Dedifferentiated amniotic fluid mesenchymal stem cell (primary cell): ENCODE results near the gene TMED3.
A peak's percentile ranks its signal among the peaks of the same experiment; 100 is the strongest.
"Not testable (repeated sequence)": the region's sequence is repeated elsewhere in the genome, so short reads cannot be mapped to it uniquely, and the experiment has no call there.

ENCODE experiments used
- DNase-seq: peaks from one replicate; pipeline ENCODE4 v3.0.0-alpha.2; 2016; ENCODE audit errors: extremely low spot score

TMED3 gene

DNA sequence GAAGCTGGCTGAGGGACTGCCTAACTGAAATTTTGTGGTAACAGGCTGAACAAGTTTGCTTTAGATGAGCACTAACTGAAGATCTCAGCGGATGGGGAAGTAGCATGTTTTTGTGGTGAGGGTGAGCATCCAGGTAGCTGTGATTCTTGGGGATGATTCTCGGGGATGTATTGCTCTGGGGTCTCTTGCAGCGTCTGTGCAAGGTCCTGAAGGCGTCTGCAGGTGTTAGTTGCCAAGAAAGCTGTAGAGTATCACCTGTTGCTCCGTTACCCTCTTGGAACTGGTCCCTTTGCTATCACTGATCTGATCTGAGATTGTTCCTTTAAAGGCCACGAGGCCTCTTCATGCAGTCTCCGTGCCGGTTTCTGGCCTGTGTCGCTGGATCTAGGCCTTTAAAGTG, 6.0 kb downstream of the TMED3 start:
- no peak for DNase-seq

DNA sequence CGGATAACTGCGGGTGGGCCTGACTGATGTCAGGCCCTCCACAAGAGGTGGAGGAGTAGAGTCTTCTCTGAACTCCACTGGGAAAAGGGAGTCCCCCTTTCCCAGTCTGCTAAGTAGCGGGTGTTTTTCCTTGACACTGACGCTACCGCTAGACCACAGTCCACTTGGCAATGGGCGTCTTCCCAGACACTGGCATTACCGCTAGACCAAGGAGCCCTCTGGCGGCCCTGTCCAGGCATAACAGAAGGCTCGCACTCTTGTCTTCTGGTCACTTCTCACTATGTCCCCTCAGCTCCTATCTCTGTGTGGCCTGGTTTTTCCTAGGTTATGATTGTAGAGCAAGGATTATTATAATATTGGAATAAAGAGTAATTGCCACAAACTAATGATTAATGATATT, 9.1 kb downstream of the TMED3 start:
- not testable (repeated sequence) for DNase-seq

DNA sequence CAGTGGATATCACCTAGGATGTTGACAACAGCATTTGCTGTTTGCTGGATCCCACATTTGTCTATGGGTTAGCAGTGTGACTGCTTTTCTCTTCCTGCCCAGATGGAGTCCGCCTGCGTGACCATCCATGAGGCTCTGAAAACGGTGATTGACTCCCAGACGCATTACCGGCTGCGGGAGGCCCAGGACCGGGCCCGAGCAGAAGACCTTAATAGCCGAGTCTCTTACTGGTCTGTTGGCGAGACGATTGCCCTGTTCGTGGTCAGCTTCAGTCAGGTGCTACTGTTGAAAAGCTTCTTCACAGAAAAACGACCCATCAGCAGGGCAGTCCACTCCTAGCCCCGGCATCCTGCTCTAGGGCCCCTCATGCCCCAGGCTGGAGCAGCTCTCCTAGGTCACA, 11.0 kb downstream of the TMED3 start:
- no peak for DNase-seq

DNA sequence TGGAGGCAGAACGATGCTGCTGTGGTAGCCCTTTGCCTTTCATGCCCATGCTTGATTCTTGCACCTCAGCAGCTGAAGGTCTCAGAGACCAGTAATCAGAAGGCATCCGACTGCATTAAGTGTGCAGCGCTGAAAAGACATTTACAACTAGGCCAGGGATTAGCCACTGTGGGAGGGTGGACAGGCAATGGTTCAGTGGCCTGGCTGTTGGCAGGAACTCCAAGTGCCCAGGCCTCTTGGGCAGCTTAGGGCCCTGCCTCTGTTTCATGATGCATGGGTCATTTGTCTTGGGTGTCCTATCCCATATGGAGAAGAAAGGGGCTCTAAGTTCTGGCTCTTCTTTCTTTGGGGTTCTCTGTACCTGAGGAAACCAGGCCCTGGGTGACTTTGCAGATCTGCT, 11.4 kb downstream of the TMED3 start:
- no peak for DNase-seq

DNA sequence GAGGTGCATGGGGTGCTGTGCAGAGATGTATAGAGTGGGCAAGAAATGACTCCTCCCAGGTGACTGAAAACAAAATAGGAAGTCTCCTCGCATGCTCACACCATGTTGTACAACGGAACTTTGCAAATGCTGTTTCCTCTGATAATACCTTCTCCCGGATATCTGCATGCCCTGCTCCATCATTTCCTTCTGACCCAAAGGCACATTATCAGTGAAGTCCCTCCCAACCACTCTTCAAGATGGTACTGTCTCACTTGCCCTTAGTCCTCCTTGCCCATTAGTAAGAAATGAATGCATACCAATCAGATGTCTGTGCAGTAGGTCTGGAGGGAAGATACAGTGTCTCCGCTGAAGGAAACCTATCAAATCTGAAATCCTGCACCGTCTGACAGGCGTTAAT, 12.0 kb downstream of the TMED3 start:
- no peak for DNase-seq

DNA sequence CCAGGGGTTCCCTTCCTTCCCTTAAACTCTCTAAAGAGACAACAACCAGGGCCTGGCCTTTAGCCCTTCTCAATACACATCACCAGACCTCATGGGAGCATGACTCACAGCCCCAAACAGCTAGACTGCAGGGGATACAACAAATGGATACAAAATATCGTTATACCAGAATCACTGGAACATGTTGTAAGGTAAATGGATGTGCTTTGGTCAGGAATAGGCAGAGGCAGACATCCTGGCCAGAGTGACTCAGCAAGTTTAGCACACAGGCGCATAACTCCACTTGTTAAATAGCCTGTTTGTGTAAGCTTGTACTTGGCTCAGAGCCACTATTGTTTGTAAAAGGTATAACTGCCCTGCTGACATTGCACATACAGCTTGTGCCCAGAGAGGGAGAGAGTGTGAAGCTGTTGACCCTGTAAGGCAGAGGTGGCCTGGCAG, 18.3 kb downstream of the TMED3 start:
- DNase-seq: no peak

DNA sequence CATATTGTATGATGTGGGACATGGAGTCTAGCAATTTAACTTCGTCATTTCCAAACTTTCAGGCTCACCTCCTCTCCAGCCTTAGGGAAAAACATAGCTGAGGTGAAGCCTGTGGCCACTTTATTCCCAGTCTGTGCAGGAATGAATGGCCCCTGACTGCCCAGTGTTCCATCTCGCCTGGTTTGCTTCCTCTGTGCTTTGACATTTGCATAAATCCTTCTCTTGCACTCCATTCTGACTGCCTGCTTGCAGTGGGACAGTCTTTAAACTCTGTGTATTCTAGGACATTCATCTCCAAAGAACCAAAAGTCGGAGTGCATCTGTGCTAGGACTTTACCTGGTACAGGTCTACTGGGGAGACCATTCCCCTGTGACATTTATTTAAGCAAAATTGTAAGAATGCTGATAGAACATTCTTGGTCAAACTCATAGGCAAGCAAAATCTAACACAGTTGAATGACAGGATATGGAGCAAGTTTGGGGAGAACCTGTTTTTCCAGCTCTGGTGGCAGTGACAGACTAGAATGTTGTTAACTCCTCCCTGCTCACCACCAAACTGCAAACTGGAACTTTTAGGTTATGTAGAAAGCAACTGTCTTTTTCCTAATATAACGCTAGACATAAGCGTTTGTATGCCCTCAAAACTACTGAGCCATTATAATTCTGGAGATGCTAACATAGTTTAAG, 22.1 kb downstream of the TMED3 start:
- no peak for DNase-seq

DNA sequence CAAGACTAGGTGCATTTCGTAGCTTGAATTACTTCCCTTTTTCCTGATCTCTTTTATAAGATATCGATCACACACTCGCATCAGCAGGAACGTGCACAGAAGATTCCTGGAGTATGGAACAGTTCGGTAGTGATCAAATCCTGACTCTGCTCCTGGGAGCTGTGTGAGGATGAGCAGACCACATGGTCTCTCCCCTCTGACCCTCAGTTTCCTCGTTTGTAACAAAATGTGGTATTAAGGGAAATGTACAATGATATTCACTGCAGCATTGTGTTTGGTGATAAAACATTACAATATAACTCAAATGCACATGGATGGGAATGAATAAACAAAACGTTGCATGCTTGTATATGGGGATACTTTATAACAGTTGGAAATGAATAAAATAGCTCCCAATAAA, 26.7 kb downstream of the TMED3 start:
- no peak for DNase-seq

DNA sequence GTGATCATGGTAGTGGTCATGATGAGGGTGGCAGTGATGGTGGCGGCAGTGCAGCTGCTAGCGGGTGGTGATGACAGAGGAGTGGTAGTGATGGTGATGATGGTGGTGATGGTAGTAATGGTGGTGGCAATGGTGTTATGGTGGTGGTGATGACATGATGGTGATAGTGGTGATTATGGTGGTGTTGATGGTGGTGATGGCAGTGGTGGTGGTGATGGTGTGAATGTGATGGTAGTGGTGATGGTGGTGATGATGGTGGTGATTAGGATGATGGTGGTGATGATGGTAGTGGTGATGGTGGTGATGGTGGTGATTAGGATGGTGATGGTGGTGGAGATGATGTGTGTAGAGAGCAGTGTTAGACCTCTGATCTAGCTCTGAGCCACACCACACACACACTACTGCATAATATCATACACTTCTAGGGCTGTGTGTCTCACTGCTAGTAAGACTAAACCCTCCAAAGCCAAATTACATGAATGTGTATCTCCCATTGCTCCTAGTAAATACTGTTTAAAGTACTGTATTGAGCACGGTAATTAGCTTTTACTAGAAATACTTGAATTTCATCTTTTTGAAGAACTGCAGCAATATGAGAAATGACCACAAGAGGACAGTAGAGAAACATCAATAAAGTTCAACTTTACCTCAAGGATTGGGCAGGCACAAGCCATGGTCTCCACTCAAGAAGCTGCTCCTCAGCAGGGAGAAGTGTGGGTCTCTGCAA, 28.8 kb downstream of the TMED3 start:
- DNase-seq: peak; percentile 61

DNA sequence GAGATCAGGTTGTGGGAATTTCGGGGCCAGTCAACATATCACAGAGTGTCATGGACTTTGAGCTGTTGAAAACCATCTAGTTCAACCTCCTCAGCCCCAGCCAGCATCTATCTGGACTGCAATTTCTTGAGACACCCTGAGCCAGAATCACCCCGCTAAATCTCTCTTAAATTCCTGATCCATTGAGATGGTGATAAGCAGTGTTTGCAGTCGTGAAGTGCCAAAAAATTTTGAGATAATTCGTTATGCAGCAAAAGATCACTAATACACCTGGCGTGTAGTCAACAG, 29.3 kb downstream of the TMED3 start:
- DNase-seq: no peak

DNA sequence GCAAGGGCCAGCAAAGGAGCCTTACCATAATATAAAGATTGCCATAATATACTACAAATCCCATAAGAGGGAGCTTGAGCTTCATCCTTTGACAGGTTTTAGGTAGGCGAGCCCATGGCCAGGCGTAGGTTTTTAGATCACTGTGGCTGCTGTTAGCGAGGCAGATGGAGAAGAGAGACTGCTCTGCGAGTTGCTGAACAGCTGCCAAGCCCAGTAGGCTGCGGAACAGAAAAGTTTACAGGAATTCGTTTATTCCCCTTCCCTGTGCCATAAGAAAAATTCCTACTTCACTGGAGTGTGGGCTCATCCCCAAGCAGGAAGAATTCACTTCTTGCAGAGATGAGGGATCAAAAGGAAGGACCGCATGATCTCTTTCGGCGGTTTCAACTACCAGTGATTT, 30.5 kb downstream of the TMED3 start:
- no peak for DNase-seq

DNA sequence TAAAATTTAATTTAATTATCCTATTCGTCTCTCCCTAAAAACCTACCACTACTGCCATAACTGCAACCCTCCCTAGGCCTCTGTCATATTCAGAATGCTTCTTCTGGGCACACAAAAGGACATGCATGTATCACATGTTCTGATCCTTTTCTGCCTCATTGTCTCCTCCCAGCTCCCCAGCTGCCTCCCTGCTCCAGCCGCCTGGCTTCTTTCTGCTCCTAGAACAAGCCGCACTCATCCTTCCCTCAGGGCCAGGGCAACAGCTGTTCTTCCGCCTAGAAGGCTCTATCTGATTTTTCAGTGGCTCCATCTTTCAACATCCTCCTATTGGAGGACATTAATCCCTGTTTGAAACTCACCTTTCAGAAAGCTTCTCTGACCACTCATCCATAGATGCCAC, 38.6 kb downstream of the TMED3 start:
- DNase-seq: no peak

DNA sequence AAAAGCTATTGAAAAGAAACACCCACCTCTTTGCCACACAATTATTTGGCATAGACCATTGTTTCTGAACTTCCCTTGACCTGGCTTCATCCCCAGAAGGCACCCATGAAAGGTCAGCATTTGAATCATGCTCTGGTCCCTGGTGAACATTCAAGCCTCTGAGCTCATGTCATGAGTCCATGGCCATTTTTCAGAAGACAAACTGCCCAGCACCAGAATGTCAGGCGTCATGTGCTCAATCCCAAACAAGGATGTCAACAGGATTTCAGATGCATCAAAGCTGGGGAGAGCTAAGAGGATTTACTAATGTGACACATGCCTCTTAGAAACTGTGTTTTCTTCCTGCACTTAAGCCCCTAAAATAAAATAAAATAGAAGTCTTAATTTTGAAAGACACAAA, 41.3 kb downstream of the TMED3 start:
- no peak for DNase-seq

DNA sequence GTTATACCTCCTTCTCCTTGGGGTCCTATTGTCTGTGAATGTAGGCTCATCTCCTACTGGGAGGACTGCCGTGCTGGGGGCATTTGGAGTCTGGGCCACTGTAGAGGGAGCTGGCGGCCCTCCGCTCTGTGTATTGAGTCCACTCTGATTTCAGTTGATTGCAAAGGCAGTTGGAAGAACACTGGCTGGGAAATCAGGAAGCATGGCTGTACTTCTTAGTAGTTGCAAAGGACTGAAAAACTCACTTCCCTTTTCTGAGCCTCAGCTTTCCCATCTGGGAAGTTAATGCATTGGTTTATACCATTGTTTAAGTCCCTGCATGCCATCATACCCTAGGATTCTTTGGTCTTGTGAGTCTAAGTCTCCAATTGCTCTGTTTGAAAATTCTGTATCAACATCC, 46.7 kb downstream of the TMED3 start:
- DNase-seq: no peak

DNA sequence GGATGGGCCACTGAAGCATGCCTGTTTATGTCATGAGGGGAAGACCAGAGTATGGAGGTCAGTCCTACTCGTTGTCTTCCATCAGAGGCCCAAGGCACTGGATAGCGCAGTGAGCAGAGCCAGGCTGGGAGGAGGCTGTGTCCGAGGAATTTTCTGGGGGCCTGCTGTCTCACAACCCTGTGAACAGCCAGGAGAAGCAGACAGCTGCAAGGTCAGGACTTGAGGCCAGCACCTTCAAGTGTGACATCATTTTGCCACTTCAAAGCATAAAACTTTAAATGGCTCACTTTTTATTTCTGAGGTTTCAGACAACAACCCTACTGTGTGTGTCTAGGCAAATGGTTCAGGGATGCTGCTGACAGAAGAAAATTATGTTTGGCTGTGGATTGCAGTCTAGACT, 47.2 kb downstream of the TMED3 start:
- no peak for DNase-seq

DNA sequence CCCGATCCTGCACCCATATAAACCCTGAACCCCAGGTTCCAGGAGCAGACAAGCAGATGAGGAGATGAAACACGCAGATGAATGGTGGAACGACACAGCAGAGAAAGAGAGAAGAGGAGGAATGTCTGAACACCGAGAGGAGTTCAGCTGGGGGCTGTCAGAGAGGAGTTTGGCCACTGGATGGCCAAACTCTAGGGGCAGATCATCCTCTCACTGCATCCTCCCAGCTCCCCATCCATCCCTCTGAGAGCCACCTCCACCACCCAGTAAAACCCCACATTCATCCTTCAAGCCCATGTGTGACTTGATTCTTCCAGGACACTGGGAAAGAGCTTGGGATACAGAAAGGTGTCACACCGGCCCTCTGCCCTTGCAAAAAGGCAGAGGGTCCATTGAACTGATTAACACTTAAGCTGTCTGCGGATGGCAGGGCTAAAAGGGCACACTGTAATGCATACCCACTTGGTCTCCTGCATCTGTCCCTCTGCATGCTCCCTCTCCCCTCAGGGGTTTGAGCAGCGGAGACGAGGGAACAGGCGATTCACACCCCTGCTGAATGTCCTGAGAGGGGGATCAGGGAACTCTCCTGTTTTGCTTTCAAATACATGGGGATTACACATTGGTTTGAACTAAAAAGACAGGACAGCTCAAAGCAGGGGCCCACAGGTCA, 53.8 kb downstream of the TMED3 start:
- no peak for DNase-seq

DNA sequence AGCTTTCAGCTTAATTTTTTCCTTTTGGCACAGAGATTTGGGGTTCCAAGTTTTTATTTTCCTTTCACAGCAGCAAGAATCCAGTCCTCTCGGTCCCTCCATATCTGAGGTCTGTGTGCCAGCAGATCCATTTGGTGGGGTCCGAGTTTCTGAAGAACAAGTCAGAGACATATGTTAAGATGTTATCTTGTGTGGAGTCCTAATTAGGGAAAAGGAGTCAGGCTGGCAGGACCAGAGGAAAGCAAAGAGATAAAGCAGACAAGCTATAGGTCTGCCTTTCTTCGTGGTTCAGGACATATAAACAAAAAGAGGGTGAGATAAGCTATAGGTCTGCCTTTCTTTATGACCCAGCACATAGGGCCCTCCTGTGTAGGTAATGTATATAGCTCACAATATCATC, 54.9 kb downstream of the TMED3 start:
- DNase-seq: no peak

DNA sequence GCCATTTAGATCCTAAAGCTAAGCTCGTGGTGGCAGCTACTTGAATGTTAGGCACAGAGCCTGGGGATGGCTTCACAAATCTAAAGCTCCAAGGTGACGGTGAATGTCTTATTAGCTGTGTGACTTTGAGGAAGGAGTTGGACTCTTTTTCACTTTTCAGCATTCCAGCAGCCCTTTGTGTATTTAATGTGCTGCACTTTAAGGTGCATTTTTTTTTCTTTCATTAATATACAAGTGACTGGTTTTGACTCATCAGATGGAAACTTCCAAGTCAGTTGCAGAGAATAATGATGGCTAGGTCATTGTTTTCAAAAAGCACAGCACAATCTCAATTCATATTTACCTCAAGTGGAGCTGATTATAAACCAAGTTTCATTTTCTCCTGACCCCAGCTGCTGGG, 55.8 kb downstream of the TMED3 start:
- no peak for DNase-seq

DNA sequence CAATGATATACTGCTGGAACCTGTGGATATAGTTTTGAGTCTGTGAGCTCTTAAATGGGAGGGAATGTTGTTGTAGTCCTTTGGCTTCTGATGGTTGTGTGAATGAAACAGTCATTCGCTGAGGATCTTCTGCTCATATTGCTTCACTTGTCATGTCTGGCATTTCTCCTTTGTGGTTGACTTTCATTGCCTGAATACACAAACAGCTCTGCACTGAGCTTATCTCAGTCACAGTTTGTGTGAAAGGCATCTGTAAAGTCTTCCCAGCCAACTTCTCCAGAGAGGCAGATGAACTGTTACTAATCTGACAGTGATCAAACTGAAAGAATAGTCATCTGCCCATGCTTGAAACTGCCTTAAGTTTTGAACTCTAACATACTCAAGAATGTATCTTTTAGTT, 59.8 kb downstream of the TMED3 start:
- no peak for DNase-seq

DNA sequence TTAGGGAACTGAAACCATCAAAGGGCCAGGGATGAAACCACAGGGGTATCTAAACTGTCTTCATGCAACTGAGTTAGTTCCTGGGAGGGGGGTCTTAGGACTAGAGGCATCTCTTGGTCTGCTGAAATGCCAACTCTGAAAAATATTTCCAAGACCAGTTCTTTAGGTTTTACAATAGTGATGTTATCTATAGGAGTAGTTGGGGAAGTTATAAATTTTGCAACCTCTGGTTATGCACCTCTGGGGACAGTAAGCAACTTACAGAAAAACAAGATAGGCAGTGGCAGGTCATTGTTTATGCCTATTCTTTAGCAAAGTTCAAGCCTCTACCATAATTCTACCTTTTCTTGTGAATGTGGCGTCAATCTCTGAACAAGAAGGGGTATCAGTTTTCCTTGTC, 60.7 kb downstream of the TMED3 start:
- no peak for DNase-seq

DNA sequence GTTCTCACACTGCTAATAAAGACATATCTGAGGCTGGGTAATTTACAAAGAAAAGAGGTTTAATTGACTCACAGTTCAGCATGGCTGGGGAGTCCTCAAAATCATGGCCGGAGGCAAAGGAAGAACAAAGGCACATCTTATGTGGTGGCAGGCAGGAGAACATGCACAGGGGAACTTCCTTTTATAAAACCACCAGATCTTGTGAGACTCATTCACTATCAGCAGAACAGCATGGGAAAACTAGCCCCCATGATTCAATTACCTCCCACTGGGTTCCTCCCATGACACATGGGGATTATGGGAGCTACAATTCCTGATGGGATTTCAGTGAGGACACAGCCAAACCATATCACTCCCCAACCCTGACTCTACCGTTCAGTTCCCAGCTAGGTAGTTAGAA, 61.5 kb downstream of the TMED3 start:
- no peak for DNase-seq
